GM23248 (cell line): Measurements from ENCODE around the gene CFAP65.

ENCODE experiments used
- EZH2 ChIP-seq: fragments of 200-600 bp; sonication (generic); IDR thresholded peaks from 2 replicates; pipeline ENCODE4 v1.6.1; 2018; ENCODE audit warnings: antibody characterized with exemption, mild to moderate bottlenecking; ENCODE audit not compliant: insufficient read depth, poor library complexity, severe bottlenecking
- EZH2phosphoT487 ChIP-seq: fragments of 200-600 bp; sonication (generic); IDR thresholded peaks from 2 replicates; pipeline ENCODE4 v1.6.1; 2018; ENCODE audit warnings: antibody characterized with exemption, moderate library complexity, mild to moderate bottlenecking, low read depth; ENCODE audit not compliant: insufficient read depth

- no peak for TF ChIP-seq EZH2
- TF ChIP-seq EZH2phosphoT487 = no peak
These were observed 77.7 kb downstream of the CFAP65 start for GRCh38 chr2:218963601-218964000.
